GM12873 (cell line): ENCODE data around the gene AQP7.

ENCODE experiments used
- TF ChIP-seq, protein P1 (sequence below): IDR thresholded peaks from 2 replicates; pipeline ENCODE4 v1.5.1; 2012; ENCODE audit warnings: low read depth, mild to moderate bottlenecking, moderate library complexity, low read length, control low read depth; ENCODE audit not compliant: insufficient read depth; ENCODE audit errors: missing control alignments

The AQP7 gene

DNA sequence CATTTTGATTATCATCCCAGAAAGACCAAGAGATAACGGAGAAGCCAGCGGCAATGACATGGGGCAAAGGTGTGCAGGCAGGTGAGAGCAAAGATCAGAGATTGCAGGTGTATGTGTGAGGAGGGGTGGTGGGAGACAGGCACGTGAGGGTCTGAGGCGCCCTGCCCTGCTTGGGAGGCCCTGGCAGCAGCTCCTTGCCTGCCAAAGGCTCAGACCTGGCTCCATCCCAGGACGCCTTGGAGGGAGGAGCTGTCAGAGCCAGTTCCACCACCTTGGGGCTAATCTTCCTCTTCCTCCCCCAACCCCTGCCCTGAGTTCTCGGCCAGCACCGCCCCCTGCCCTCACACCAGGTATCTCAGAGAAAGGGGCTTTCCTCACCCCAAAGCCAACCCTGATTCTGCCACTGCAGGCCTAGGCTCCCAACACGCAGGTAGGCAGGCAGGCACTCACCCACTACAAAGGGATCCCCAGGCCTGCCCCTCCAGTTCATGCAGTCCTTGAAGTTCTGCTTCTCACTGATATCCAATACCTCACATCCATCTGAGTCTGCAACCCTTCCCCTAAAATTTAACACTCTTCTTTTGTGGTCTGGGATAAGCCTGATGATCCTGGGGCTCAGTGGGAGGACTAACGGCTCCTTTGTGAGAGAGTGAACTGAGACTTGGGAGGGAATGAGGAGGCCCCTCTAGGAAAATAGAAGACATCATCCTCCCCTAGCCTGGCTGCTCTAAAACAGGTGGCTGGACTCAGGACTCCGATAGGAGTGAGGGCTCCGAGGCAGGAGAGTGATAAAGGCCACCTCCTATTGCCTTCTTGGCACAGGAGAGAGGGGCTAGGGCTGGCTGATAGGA is 43.2 kb upstream of the AQP7 start:
- TF ChIP-seq, protein P1, sequence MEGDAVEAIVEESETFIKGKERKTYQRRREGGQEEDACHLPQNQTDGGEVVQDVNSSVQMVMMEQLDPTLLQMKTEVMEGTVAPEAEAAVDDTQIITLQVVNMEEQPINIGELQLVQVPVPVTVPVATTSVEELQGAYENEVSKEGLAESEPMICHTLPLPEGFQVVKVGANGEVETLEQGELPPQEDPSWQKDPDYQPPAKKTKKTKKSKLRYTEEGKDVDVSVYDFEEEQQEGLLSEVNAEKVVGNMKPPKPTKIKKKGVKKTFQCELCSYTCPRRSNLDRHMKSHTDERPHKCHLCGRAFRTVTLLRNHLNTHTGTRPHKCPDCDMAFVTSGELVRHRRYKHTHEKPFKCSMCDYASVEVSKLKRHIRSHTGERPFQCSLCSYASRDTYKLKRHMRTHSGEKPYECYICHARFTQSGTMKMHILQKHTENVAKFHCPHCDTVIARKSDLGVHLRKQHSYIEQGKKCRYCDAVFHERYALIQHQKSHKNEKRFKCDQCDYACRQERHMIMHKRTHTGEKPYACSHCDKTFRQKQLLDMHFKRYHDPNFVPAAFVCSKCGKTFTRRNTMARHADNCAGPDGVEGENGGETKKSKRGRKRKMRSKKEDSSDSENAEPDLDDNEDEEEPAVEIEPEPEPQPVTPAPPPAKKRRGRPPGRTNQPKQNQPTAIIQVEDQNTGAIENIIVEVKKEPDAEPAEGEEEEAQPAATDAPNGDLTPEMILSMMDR: no peak

DNA sequence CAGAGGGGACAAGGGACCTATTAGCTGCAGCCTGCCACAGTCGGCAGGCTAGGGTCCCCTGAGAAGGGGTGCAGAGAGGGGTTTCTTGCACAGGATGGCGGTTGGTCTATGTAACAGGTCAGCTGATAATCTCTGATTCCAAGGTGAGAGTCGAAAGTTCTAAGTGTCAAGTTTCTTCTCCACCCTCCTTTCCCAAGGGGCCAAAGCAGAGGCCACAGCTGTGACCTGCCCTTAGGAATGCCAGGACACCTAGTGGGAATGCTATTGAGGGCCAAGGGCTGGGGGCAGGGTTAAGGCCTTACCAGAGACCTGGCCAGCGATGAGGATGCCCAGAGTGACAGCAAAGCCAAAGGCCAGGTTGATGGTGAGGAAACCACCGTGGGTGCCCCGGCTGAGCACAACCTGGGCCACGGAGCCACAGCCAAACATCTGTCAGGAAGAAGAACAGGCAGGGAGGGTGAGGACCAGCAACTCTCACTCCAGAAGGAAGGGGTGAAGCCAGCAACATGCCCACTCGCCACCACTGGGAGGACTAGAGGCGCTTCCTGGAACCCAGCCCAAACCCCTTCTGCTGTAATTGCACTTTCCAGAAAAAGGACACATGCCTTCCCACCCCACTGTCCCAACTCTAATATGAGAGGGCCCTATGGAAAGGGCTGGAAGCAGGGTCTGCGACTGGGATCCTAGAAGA is 41.2 kb upstream of the AQP7 start:
- TF ChIP-seq, protein P1: no peak

DNA sequence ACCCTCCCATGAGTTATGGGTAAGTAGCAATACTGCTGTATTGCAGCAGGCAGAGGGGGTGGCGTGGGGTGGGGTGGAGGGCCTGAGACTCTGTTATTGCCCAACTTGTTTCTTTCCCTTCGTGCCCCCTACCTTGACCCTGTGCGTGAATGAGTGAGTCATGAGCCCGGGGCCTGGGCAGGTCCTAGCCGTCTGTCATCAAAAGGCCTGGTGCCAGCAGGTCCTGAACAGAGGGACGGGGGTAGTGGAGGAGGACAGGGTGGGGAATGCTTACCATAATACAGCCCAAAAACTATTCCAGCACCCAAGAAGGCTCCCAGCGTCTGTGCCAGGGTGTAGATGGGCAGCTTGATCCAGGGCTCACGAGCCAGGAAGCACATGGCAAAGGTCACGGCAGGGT is 40.7 kb upstream of the AQP7 start:
- TF ChIP-seq, protein P1: no peak

DNA sequence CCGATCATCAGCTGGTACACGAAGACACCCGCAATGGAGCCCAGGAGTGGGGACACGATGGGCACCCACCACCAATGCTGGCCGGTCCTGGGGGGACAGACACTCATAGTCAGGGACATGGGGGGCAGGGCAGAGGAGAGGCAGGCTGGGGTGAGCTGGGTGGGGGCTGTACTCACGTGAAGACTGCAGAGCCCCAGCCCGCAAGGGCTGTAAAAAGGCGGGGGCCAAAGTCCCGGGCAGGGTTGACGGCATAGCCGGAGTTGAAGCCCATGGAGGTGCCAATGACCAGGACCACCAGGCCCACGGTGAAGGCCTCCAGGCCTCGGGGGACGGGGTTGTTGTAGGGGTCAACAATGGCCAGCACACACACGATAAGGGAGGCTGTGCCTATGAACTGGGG is 39.8 kb upstream of the AQP7 start:
- TF ChIP-seq, protein P1: no peak

- TF ChIP-seq, protein P1: no peak
Measured at GRCh38 chr9:33440609-33441008, 38.2 kb upstream of the AQP7 start.

DNA sequence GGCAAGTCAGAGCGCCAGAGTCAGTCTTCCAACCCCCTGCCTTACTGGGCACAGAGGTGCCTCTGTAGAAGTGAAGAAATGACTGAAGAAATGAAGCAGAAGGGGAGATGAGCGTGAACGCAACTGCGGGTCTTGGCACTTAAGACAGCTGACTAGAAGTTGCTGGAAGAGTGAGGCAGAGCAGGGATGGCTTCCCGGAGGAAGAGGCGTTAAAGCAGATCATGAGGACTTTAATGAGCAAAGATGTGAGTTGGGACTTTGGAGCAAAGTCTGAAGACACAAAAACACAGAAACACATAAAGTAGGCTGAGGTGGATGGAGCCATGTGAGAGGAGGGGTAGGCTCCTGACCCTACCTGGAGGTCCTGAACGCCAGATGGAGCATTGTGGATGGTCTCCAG is 37.8 kb upstream of the AQP7 start:
- TF ChIP-seq, protein P1: no peak

DNA sequence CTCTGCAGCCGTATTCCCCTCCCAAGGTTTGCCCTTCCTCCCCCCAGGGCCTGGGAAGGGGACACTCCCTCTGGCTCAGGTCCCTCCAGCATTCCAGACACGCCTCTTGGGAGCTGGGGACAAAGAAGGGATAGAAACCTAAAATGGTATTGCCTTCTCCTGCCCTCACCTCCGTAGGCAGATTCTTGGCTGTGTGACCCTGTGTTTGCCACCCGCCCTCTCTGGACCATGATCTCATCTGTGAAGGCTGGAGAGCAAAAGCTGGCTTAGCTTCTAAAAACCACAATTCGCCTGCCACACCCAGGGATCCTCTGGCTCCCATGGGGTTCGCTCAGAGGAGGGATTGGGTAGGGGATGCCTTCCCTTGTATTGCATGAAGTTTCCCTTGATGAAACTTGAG is 37.4 kb upstream of the AQP7 start:
- TF ChIP-seq, protein P1: no peak
